ENCODE data around the gene VPS39. TPM values are rescaled to one million over a fixed set of nuclear protein-coding genes. Genes with fewer than 3 reads are reported as not detected.

Gene VPS39
- polyA plus RNA-seq, 1 donor (not counting 4 experiments of a cell fraction or from before 2014, with no cell fraction given): 29.7 TPM

- Histone ChIP-seq H3K79me2 (ENCODE audit: control insufficient read depth, insufficient read depth, low read length) (no peaks in the 10 kb centered on the region), H3K4me3 (ENCODE audit: control insufficient read depth in 2 of 3, extremely low read depth in 1 of 3, insufficient read depth in 2 of 3, low read depth in 1 of 3, low read length in 3 of 3) (no peak overlapping the region), H3K36me3 (ENCODE audit: control insufficient read depth in 2 of 2, extremely low read depth in 1 of 2, insufficient read depth in 2 of 2, low read length in 2 of 2) (peaks cover 7 to 9% of the 10 kb centered on the region in 2 experiments), H3K9ac (ENCODE audit: control insufficient read depth, extremely low read depth, insufficient read depth, low read length) (no peak overlapping the region), H3K9me3 (ENCODE audit: control insufficient read depth, low read depth, low read length) (no peaks in the 10 kb centered on the region), H3K27me3 (ENCODE audit: control insufficient read depth, extremely low read depth, insufficient read depth, low read length) (no peaks in the 10 kb centered on the region), H3K4me1 (ENCODE audit: control insufficient read depth, extremely low read depth, insufficient read depth, low read length) (no peaks in the 10 kb centered on the region), H3K4me2 (ENCODE audit: control insufficient read depth, extremely low read depth, insufficient read depth, low read depth, low read length) (no peak overlapping the region), H3K9me1 (ENCODE audit: control insufficient read depth, extremely low read depth, insufficient read depth, low read length) (no peaks in the 10 kb centered on the region), H3K27ac (ENCODE audit: control insufficient read depth, insufficient read depth, low read length) (no peak overlapping the region), H4K20me1 (ENCODE audit: control insufficient read depth, extremely low read depth, insufficient read depth, low read length) (no peaks in the 10 kb centered on the region), H2AFZ (ENCODE audit: control insufficient read depth, low read length) (no peak overlapping the region)
- DNase-seq (ENCODE audit: low read depth, low spot score) (no peak), FAIRE-seq (no peak)
- dilution Hi-C loops (cut with MboI; ENCODE audit: extremely low pct_ligation_motif_present, low sequenced_read_pairs): no loop called here
- TF ChIP-seq EZH2 (IDR thresholded peaks at IDR 0.05; ENCODE audit: low read length) (no peak), CTCF (optimal IDR thresholded peaks at IDR 0.05 in 1 of 3, IDR thresholded peaks at IDR 0.05 in 1 of 3, conservative IDR thresholded peaks at IDR 0.05 in 1 of 3; ENCODE audit: extremely low read depth in 1 of 3, insufficient read depth in 2 of 3, low read length in 3 of 3) (no peak)
Measured at GRCh38 chr15:42215913-42216829, 8.1 kb upstream of the VPS39 start.

- no peak overlapping the region for H3K4me3 ChIP-seq (ENCODE audit: control insufficient read depth in 2 of 3, extremely low read depth in 1 of 3, insufficient read depth in 2 of 3, low read depth in 1 of 3, low read length in 3 of 3)
- no peak overlapping the region for H3K9ac ChIP-seq (ENCODE audit: control insufficient read depth, extremely low read depth, insufficient read depth, low read length)
- H3K27ac ChIP-seq (ENCODE audit: control insufficient read depth, insufficient read depth, low read length): no peak overlapping the region
- peaks cover 10% of the 10 kb centered on the region in 2 experiments for H3K36me3 ChIP-seq (ENCODE audit: control insufficient read depth in 2 of 2, extremely low read depth in 1 of 2, insufficient read depth in 2 of 2, low read length in 2 of 2)
- H3K9me3 ChIP-seq (ENCODE audit: control insufficient read depth, low read depth, low read length): no peaks in the 10 kb centered on the region
- DNase-seq (ENCODE audit: low read depth, low spot score) (no peak), FAIRE-seq (no peak)
- H3K79me2 ChIP-seq (ENCODE audit: control insufficient read depth, insufficient read depth, low read length): no peaks in the 10 kb centered on the region
- dilution Hi-C loops (cut with MboI; ENCODE audit: extremely low pct_ligation_motif_present, low sequenced_read_pairs): no loop called here
- no peaks in the 10 kb centered on the region for H3K4me1 ChIP-seq (ENCODE audit: control insufficient read depth, extremely low read depth, insufficient read depth, low read length)
- TF ChIP-seq CTCF (optimal IDR thresholded peaks at IDR 0.05 in 1 of 3, IDR thresholded peaks at IDR 0.05 in 1 of 3, conservative IDR thresholded peaks at IDR 0.05 in 1 of 3; ENCODE audit: extremely low read depth in 1 of 3, insufficient read depth in 2 of 3, low read length in 3 of 3): no peak
- TF ChIP-seq EZH2 (IDR thresholded peaks at IDR 0.05; ENCODE audit: low read length): no peak
- H2AFZ ChIP-seq (ENCODE audit: control insufficient read depth, low read length): no peak overlapping the region
- no peaks in the 10 kb centered on the region for H3K9me1 ChIP-seq (ENCODE audit: control insufficient read depth, extremely low read depth, insufficient read depth, low read length)
- no peaks in the 10 kb centered on the region for H4K20me1 ChIP-seq (ENCODE audit: control insufficient read depth, extremely low read depth, insufficient read depth, low read length)
- no peak overlapping the region for H3K4me2 ChIP-seq (ENCODE audit: control insufficient read depth, extremely low read depth, insufficient read depth, low read depth, low read length)
- H3K27me3 ChIP-seq (ENCODE audit: control insufficient read depth, extremely low read depth, insufficient read depth, low read length): no peaks in the 10 kb centered on the region
Measured at GRCh38 chr15:42214600-42214999, 6.5 kb upstream of the VPS39 start.
